Measurements from ENCODE around the gene MKLN1. TPM values are rescaled to one million over a fixed set of nuclear protein-coding genes. Genes with fewer than 3 reads are reported as not detected.

Gene MKLN1
- total RNA-seq, 4 donors from 2014 or later = 15.2 to 42.3 (median 24.0) TPM

- no peaks in the 10 kb centered on the region for H3K4me1 ChIP-seq
- peaks cover 0 to 27% (median 0%) of the 10 kb centered on the region in 3 donors for H3K36me3 ChIP-seq
- H3K27me3 ChIP-seq = no peaks in the 10 kb centered on the region
- H3K4me3 ChIP-seq = no peak overlapping the region
- 89 to 98% methylated on average over 4 of the region's 4 CpGs for WGBS, 2 donors
- intact Hi-C loops (cut with DNase I) = no loop called here
- no peak for DNase-seq
- H3K27ac ChIP-seq = no peak overlapping the region
- no peaks in the 10 kb centered on the region for H3K9me3 ChIP-seq
- TF ChIP-seq CTCF (IDR thresholded peaks at IDR 0.05) (no peak), POLR2A (IDR thresholded peaks at IDR 0.05) (no peak)
These were observed 162.2 kb downstream of the MKLN1 start for GRCh38 chr7:131489881-131490280.

- DNase-seq = no peak
- Histone ChIP-seq H3K27ac (no peak overlapping the region), H3K4me1 (peaks cover 0 to 6% (median 0%) of the 10 kb centered on the region in 3 donors), H3K4me3 (no peak overlapping the region), H3K9me3 (no peaks in the 10 kb centered on the region), H3K27me3 (no peaks in the 10 kb centered on the region), H3K36me3 (peaks cover 0 to 23% (median 0%) of the 10 kb centered on the region in 3 donors)
- intact Hi-C loops (cut with DNase I) = no loop called here
- TF ChIP-seq CTCF (IDR thresholded peaks at IDR 0.05) (no peak), POLR2A (IDR thresholded peaks at IDR 0.05) (no peak)
- WGBS, 2 donors = 89 to 94% methylated on average over 2 of the region's 2 CpGs
These were observed 165.4 kb downstream of the MKLN1 start for GRCh38 chr7:131493081-131493480.

DNA sequence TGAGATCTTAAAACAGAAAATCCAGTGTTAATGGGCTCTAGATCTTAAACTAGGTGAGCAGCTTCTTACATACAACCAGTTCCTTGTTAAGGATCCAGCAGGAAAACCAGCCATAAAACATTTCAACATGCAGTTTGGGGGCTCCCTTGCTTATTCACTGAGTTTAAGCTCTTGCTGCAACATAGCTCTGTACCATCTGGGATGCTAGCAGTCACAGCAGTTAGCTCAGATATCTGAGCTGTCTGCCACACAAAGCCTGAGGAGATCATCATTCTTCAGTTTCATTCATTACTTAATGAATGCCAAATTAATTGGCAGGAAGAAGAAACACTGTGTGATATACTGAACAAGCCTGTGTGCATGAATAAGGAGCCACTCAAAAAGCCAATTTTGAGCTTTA lies 165.9 kb downstream of the MKLN1 start:
- no peak for DNase-seq
- Histone ChIP-seq H3K36me3 (peaks cover 0 to 24% (median 0%) of the 10 kb centered on the region in 3 donors), H3K9me3 (no peaks in the 10 kb centered on the region), H3K4me1 (peaks cover 0 to 6% (median 0%) of the 10 kb centered on the region in 3 donors), H3K4me3 (no peak overlapping the region), H3K27ac (no peak overlapping the region), H3K27me3 (no peaks in the 10 kb centered on the region)
- intact Hi-C loops (cut with DNase I) = no loop called here
- TF ChIP-seq POLR2A (IDR thresholded peaks at IDR 0.05) = no peak
- no peak for TF ChIP-seq CTCF (IDR thresholded peaks at IDR 0.05)

- H3K4me3 ChIP-seq = no peak overlapping the region
- intact Hi-C loops (cut with DNase I) = no loop called here
These were observed 166.5 kb downstream of the MKLN1 start for GRCh38 chr7:131494182-131494581.

More at GRCh38 chr7:131494182-131494581, 166.5 kb downstream of the MKLN1 start:
- H3K4me1 ChIP-seq = peaks cover 0 to 6% (median 0%) of the 10 kb centered on the region in 3 donors
- no peaks in the 10 kb centered on the region for H3K9me3 ChIP-seq
- TF ChIP-seq CTCF (IDR thresholded peaks at IDR 0.05) (no peak), POLR2A (IDR thresholded peaks at IDR 0.05) (no peak)
- 93% methylated on average over 2 of the region's 2 CpGs for WGBS, 2 donors
- no peaks in the 10 kb centered on the region for H3K27me3 ChIP-seq
- no peak for DNase-seq
- no peak overlapping the region for H3K27ac ChIP-seq
- peaks cover 0 to 27% (median 0%) of the 10 kb centered on the region in 3 donors for H3K36me3 ChIP-seq

Data from esophagus squamous epithelium (tissue), 5 donors.